Right lung (tissue), 5 donors: ENCODE measurements around the gene TLDC2. TPM values are rescaled to one million over a fixed set of nuclear protein-coding genes. Genes with fewer than 3 reads are reported as not detected.
"Not testable (repeated sequence)": the region's sequence is repeated elsewhere in the genome, so short reads cannot be mapped to it uniquely, and the experiment has no call there.

Experiments used
- DNase-seq, 2 donors: peaks; one replicate each; pipeline ENCODE4 v3.0.0-alpha.2; 2013
- polyA plus RNA-seq, 5 donors: library from polyadenylated mRNA; unstranded; fragments of 120-200 nt; gene quantifications; one replicate each; pipeline versions ENCODE4 v1.2.1 to v1.2.3, GENCODE V29; 2013; ENCODE audit warnings: inconsistent platforms in 1 of 5, low replicate concordance in 1 of 5; ENCODE audit not compliant: insufficient read length in 5 of 5, insufficient read depth in 1 of 5

Gene TLDC2
- polyA plus RNA-seq, 5 donors = 0.43 to 1.8 (median 1.6) TPM

- DNase-seq = not testable (repeated sequence)
Measured at GRCh38 chr20:36905566-36905965, 29.6 kb downstream of the TLDC2 start.

DNA sequence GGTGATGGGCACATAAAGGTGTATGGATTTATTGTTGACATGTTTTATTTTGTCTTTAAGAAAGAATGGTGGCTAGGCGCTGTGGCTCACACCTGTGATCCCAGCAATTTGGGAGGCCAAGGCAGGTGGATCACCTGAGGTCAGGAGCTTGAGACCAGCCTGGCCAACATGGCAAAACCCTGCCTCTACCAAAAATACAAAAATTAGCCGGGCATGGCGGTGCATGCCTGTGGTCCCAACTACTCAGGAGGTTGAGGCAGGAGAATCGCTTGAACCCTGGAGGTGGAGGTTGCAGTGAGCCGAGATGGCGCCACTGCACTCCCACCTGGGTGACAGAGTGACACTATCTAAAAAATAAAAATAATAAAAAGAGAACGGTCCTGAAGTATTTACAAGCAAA, 30.1 kb downstream of the TLDC2 start:
- not testable (repeated sequence) for DNase-seq

- peak; percentile 35 to 42 for DNase-seq
Measured at GRCh38 chr20:36908603-36909002, 32.7 kb downstream of the TLDC2 start.

GRCh38 chr20:36916199-36916598, 40.3 kb downstream of the TLDC2 start:
- no peak for DNase-seq

DNA sequence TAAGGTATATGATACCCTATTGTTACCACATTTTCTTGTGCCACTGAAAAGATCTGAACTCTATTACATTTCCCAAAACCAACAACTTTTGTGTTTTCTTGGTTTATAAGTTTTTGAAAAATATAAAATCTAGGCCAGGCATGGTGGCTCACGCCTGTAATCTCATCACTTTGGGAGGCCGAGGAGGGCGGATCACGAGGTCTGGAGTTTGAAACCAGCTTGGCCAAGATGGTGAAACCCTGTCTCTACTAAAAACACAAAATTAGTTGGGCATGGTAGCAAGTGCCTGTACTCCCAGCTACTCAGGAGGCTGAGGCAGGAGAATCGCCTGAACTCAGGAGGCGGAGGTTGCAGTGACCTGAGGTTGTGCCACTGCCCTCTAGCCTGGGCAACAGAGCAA, 41.3 kb downstream of the TLDC2 start:
- DNase-seq = no peak

GRCh38 chr20:36917943-36918342, 42.0 kb downstream of the TLDC2 start:
- DNase-seq = no peak

DNA sequence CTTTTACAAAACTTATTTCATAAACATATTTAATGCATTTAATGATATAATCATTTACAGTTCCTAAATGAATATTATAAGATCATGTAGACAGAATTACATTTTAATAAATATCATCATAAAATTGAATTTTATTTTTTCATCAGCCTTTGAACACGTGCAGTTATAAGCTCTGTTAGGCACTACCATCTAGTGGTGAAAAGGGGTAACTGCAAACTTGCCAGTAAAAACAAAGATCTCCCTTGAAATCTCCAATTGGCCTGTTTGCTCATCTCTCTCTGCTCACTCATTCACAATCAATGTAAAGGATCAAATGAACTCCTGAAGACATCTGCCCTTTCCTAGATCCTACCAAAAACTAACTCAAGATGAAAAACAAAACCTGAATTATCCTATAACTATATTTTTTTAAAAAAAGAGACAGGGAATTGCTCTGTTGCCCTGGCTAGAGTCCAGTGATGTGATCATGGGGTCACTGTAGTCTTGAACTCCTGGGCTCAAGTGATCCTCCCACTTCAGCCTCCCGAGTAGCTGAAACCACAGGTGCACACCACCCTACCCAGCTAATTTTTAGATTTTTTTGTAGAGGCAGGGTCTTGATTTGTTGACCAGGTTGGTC, 43.9 kb downstream of the TLDC2 start:
- peak; percentile 21 to 25 for DNase-seq

DNA sequence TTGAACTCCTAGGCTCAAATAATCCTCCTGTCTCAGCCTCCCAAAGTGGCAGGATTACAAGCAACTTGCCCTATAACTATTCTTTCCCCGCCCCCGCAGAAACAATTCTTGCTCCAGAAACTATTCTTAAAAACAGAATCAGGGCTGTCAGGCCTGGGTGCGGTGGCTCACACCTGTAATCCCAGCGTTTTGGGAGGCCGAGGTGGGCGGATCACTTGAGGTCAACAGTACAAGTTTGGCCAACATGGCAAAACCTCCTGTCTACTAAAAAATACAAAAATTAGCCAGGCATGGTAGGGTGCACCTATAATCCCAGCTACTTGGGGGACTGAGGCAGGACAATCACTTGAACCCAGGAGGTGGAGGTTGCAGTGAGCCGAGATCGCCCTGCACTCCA, 44.4 kb downstream of the TLDC2 start:
- DNase-seq = no peak

DNA sequence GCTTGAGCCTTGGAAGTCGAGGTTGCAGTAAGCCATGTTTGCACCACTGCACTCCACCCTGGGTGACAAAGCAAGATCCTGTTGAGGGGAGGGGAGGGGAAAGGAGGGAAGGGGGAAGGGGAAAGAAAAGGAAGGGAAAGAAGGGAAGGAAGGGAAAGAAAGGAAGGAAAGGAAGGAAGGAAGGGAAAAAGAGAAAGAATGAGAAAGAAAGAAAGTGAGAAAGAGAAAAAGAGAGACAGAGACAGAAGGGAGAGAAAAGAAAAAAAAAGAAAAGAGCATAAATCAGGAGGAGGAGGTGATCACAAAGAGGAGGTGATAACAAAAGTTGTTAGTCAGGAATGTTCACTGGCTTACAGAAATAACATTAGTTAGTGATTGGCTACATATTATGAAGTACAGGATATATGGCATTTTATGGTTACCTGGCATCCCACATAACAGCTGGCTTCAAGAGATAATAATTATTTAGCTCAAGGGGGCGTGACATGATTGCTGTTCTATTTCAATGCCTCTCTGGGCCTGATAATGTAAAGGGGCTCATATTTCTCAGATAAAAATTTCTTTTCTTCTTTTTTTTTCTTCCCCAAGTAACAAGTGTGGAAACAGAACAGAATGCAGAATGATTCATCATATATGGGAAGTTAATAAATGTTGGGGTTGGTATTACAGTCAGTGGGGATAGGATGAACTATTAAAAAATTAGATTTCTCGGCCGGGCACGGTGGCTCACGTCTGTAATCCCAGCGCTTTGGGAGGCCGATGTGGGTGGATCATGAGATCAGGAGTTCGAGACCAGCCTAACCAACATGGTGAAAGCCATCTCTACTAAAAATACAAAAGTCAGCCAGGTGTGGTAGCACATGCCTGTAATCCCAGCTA, 48.5 kb downstream of the TLDC2 start:
- no peak for DNase-seq

DNA sequence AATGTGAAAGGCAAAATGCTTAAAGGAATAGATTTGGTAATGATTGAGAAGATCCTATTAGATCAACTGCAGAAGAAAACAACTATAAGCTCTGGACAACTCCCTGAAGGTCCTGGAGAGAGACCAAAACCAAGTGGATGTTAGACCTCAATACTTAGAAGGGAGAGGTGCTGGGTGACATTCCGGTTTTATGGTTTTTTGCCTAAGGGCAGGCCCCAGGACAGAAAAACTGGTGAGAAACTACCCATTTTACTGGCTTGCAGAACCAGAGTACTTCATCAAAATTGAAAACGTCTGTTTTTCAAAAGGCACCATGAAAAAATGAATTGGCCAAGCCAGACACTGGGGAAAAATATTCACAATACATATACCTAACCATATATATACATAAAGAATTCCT, 49.3 kb downstream of the TLDC2 start:
- DNase-seq = no peak

GRCh38 chr20:36926653-36927200, 50.8 kb downstream of the TLDC2 start:
- DNase-seq = no peak

DNA sequence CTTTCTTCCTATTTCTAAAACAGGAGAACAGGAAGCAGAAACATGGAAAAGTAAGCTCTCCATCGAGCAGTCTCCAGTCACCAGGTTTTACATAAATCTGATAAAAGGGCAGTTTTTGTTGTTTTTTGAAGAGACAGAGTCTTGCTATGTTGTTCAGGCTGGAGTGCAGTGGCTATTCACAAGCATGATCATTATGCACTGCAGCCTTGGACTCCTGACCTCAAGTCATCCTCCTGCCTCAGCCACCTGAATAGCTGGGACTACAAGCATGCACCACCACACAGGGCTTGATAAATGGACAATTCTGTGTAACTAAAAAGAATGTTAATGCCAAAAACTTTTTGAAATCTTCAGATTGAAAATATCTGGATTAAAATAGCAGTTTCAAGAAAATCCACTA, 51.8 kb downstream of the TLDC2 start:
- no peak for DNase-seq

DNA sequence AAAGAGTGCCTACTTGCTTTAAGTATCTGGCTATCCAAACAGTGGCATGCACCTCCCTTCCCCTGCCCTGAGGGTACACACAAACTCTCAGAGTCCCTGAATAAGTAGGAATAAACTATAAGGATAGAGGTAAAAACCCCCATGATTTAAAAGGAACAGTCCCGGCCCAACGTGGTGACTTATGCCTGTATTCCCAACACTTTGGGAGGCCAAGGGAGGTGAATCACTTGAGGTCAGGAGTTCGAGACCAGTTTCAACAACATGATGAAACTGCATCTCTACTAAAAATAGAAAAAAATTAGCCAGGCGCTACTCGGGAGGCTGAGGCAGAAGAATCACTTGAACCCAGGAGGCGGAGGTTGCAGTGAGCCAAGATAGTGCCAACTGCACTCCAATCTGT, 53.4 kb downstream of the TLDC2 start:
- DNase-seq = no peak

DNA sequence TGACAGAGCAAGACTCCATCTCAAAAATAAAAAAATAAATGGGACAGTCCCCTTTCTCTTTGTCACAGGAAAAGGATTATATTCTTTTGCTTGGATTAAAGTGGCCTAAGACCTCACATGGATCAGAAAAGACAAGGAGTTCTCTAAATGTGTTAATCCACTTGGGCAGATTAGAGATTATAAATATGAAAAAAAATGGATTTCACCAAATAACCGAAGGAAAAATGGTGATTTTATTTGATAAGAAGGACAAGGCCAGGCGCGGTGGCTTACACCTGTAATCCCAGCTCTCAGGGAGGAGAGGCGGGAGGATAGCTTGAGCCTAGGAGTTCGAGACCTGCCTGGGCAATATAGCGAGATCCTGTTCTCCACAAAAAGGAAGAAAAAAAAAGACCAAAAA, 53.8 kb downstream of the TLDC2 start:
- no peak for DNase-seq

GRCh38 chr20:36932067-36932466, 56.1 kb downstream of the TLDC2 start:
- not testable (repeated sequence) for DNase-seq

GRCh38 chr20:36932476-36933426, 56.8 kb downstream of the TLDC2 start:
- DNase-seq = no peak

- not testable (repeated sequence) for DNase-seq
Measured at GRCh38 chr20:36933571-36933970, 57.6 kb downstream of the TLDC2 start.

- DNase-seq = no peak
Measured at GRCh38 chr20:36936341-36936740, 60.4 kb downstream of the TLDC2 start.

- DNase-seq = not testable (repeated sequence)
Measured at GRCh38 chr20:36936761-36937401, 60.9 kb downstream of the TLDC2 start.

DNA sequence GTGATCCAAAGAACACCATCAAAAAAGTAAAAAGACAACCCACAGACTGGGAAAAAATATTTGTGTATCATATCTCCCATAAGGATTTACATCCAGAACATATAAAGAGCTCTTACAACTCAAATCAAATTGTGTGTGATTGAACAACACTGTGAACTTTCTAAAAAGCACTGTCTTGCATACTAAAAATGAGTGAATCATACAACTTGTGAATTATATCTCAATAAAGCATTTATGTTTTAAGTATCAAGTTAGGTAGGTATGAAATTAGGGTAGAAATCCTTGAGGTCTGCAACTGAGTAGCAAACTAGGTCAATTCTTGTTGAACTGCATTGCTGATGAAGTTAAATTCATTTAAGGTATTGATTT, 61.4 kb downstream of the TLDC2 start:
- DNase-seq = no peak

DNA sequence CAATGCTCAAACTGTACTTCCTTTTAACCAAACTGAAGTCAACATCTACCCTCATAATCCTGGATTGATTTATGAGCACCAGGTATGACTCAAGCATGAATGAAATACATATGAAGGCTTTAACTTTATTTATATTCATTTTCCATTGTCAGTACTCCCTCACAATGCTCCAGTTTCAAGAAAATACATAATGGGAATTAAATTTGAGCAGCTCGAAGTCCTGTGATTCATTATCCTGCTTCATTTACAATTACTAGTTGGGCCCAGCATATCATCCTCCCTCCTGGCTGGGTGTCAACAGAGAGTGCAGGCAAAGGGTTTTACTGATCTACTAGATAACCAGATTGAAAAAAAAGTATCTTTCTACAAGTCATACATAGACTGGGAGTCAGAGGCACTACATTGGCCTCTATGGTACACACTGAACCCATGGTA, 65.5 kb downstream of the TLDC2 start:
- no peak for DNase-seq
